WERI-Rb-1 (cell line): Measurements from ENCODE around the gene SLC43A2.

Source experiments
- DNase-seq: peaks from one replicate; pipeline ENCODE4 v3.0.0-alpha.2; 2020
- H3K27ac ChIP-seq: fragments of 250-450 bp; sonication (Bioruptor Pico); 2 replicates; pipeline ENCODE4 v1.5.1; 2020; ENCODE audit warnings: mild to moderate bottlenecking, moderate library complexity
- H3K27me3 ChIP-seq: fragments of 250-450 bp; sonication (Bioruptor Pico); 2 replicates; pipeline ENCODE4 v1.5.1; 2021; ENCODE audit warnings: mild to moderate bottlenecking, low read depth, moderate library complexity; ENCODE audit not compliant: insufficient read depth, severe bottlenecking
- H3K36me3 ChIP-seq: fragments of 250-450 bp; sonication (Bioruptor Pico); 2 replicates; pipeline ENCODE4 v1.5.1; 2020; ENCODE audit warnings: mild to moderate bottlenecking, moderate library complexity
- H3K4me3 ChIP-seq: 2 replicates; pipeline ENCODE4 v1.5.1; 2011; ENCODE audit warnings: low read depth, mild to moderate bottlenecking, control low read depth, low read length
- H3K9me3 ChIP-seq: fragments of 250-450 bp; sonication (Bioruptor Pico); 2 replicates; pipeline ENCODE4 v1.5.1; 2021; ENCODE audit warnings: mild to moderate bottlenecking, moderate library complexity; ENCODE audit not compliant: severe bottlenecking
- CTCF ChIP-seq: IDR thresholded peaks from 2 replicates; pipeline ENCODE4 v1.5.1; 2011; ENCODE audit warnings: low read depth, mild to moderate bottlenecking, control low read depth, inconsistent platforms, low read length

Gene SLC43A2

GRCh38 chr17:1555651-1556471, 72.8 kb downstream of the SLC43A2 start:
- H3K9me3 ChIP-seq = no peaks in the 10 kb centered on the region
- peak overlapping the region; percentile 8; the same call in 1 of the 2 replicates for H3K4me3 ChIP-seq
- peaks cover 17% of the 10 kb centered on the region for H3K36me3 ChIP-seq

GRCh38 chr17:1554751-1555540, 73.7 kb downstream of the SLC43A2 start:
- peaks cover 24% of the 10 kb centered on the region for H3K36me3 ChIP-seq
- peak; percentile 69 for DNase-seq
- H3K4me3 ChIP-seq = peak overlapping the region; percentile 15
- no peaks in the 10 kb centered on the region for H3K27me3 ChIP-seq
- peak overlapping the region; percentile 62 for H3K27ac ChIP-seq
- H3K9me3 ChIP-seq = no peaks in the 10 kb centered on the region
- TF ChIP-seq CTCF = no peak

More at GRCh38 chr17:1555651-1556471, 72.8 kb downstream of the SLC43A2 start:
- no peaks in the 10 kb centered on the region for H3K27me3 ChIP-seq
- H3K27ac ChIP-seq = no peak overlapping the region
- DNase-seq = no peak
- no peak for TF ChIP-seq CTCF

GRCh38 chr17:1553354-1554266, 75.0 kb downstream of the SLC43A2 start:
- Histone ChIP-seq H3K27me3 (no peaks in the 10 kb centered on the region), H3K9me3 (no peaks in the 10 kb centered on the region), H3K27ac (peak overlapping the region; percentile 30), H3K36me3 (peaks cover 30% of the 10 kb centered on the region), H3K4me3 (peak overlapping the region; percentile 12; the same call in 1 of the 2 replicates)
- no peak for TF ChIP-seq CTCF
- DNase-seq = peak; percentile 88

GRCh38 chr17:1552932-1553331, 75.7 kb downstream of the SLC43A2 start:
- Histone ChIP-seq H3K27ac (no peak overlapping the region), H3K27me3 (no peaks in the 10 kb centered on the region), H3K36me3 (peaks cover 31% of the 10 kb centered on the region), H3K4me3 (no peak overlapping the region), H3K9me3 (no peaks in the 10 kb centered on the region)
- DNase-seq = no peak
- TF ChIP-seq CTCF = no peak

- no peak for TF ChIP-seq CTCF
- Histone ChIP-seq H3K9me3 (no peaks in the 10 kb centered on the region), H3K27me3 (no peaks in the 10 kb centered on the region), H3K4me3 (no peak overlapping the region), H3K36me3 (peaks cover 33% of the 10 kb centered on the region), H3K27ac (no peak overlapping the region)
- no peak for DNase-seq
These were observed 76.9 kb downstream of the SLC43A2 start for GRCh38 chr17:1551741-1552140.
